H9 (cell line): ENCODE results near the gene BPIFB6. TPM values are rescaled to one million over a fixed set of nuclear protein-coding genes. Genes with fewer than 3 reads are reported as not detected.

Experiments
- DNase-seq: peaks from one replicate; pipeline ENCODE4 v3.0.0-alpha.2; 2017
- H2AFZ ChIP-seq: one replicate; pipeline ENCODE4 v1.6.1; 2013; ENCODE audit warnings: mild to moderate bottlenecking, low read length, control low read depth, moderate library complexity
- H2AK5ac ChIP-seq: 2 replicates; pipeline ENCODE4 v1.6.1; 2013; ENCODE audit warnings: low read length, control low read depth, mixed read lengths; ENCODE audit not compliant: insufficient read length
- H2BK120ac ChIP-seq: one replicate; pipeline ENCODE4 v1.6.1; 2013; ENCODE audit warnings: low read depth, mild to moderate bottlenecking, low read length, control low read depth, inconsistent platforms; ENCODE audit not compliant: poor library complexity, severe bottlenecking
- H2BK12ac ChIP-seq: 2 replicates; pipeline ENCODE4 v1.6.1; 2013; ENCODE audit warnings: low read length, control low read depth, mixed read lengths, low read depth; ENCODE audit not compliant: insufficient read length
- H2BK15ac ChIP-seq: 2 replicates; pipeline ENCODE4 v1.6.1; 2013; ENCODE audit warnings: low read depth, low read length, control low read depth
- H2BK20ac ChIP-seq: one replicate; pipeline ENCODE4 v1.6.1; 2013; ENCODE audit warnings: low read depth, mild to moderate bottlenecking, low read length, control low read depth, inconsistent platforms; ENCODE audit not compliant: poor library complexity, severe bottlenecking
- H2BK5ac ChIP-seq: 2 replicates; pipeline ENCODE4 v1.6.1; 2013; ENCODE audit warnings: low read length, control low read depth, mixed read lengths; ENCODE audit not compliant: insufficient read length
- H3K14ac ChIP-seq: 2 replicates; pipeline ENCODE4 v1.6.1; 2013; ENCODE audit warnings: low read length, control low read depth; ENCODE audit not compliant: insufficient read depth
- H3K18ac ChIP-seq: 2 replicates; pipeline ENCODE4 v1.6.1; 2013; ENCODE audit warnings: low read depth, mild to moderate bottlenecking, mixed read lengths, low read length, control low read depth; ENCODE audit not compliant: insufficient read length
- H3K23ac ChIP-seq: 2 replicates; pipeline ENCODE4 v1.6.1; 2013; ENCODE audit warnings: low read length, control low read depth, mixed read lengths, low read depth; ENCODE audit not compliant: insufficient read length
- H3K23me2 ChIP-seq: 2 replicates; pipeline ENCODE4 v1.6.1; 2013; ENCODE audit warnings: low read depth, mild to moderate bottlenecking, mixed read lengths, low read length, control low read depth; ENCODE audit not compliant: insufficient read length, poor library complexity, severe bottlenecking
- H3K27ac ChIP-seq: 2 replicates; pipeline ENCODE4 v1.5.1; 2013; ENCODE audit warnings: low read length, control low read depth, mixed read lengths, low read depth; ENCODE audit not compliant: insufficient read length
- H3K27me3 ChIP-seq: 2 replicates; pipeline ENCODE4 v1.6.1; 2013; ENCODE audit warnings: low read length, control low read depth, inconsistent platforms; ENCODE audit not compliant: insufficient read depth
- H3K4ac ChIP-seq: 2 replicates; pipeline ENCODE4 v1.6.1; 2013; ENCODE audit warnings: low read depth, mild to moderate bottlenecking, control low read depth, inconsistent platforms, low read length, moderate library complexity
- H3K4me1 ChIP-seq: 2 replicates; pipeline ENCODE4 v1.6.1; 2013; ENCODE audit warnings: low read length, control low read depth, inconsistent platforms; ENCODE audit not compliant: insufficient read depth
- H3K4me2 ChIP-seq: 2 replicates; pipeline ENCODE4 v1.6.1; 2013; ENCODE audit warnings: low read length, control low read depth, mixed read lengths; ENCODE audit not compliant: insufficient read length, insufficient read depth
- H3K56ac ChIP-seq: 2 replicates; pipeline ENCODE4 v1.6.1; 2013; ENCODE audit warnings: low read depth, mild to moderate bottlenecking, mixed read lengths, low read length, control low read depth; ENCODE audit not compliant: insufficient read length
- H3K79me1 ChIP-seq: 2 replicates; pipeline ENCODE4 v1.6.1; 2013; ENCODE audit warnings: low read depth, mild to moderate bottlenecking, moderate library complexity, low read length, control low read depth, inconsistent platforms; ENCODE audit not compliant: insufficient read depth, poor library complexity, severe bottlenecking
- H3K79me2 ChIP-seq: 2 replicates; pipeline ENCODE4 v1.6.1; 2013; ENCODE audit warnings: low read length, control low read depth, inconsistent platforms; ENCODE audit not compliant: insufficient read depth
- H3K9ac ChIP-seq: 2 replicates; pipeline ENCODE4 v1.6.1; 2013; ENCODE audit warnings: low read length, control low read depth, mixed read lengths; ENCODE audit not compliant: insufficient read length; ENCODE audit errors: extremely low read depth
- H3K9me3 ChIP-seq: one replicate; pipeline ENCODE4 v1.6.1; 2013; ENCODE audit warnings: low read depth, low read length, inconsistent platforms; ENCODE audit not compliant: control insufficient read depth
- H3T11ph ChIP-seq: one replicate; pipeline ENCODE4 v1.6.1; 2013; ENCODE audit warnings: mild to moderate bottlenecking, low read length, control low read depth, inconsistent platforms
- H4K20me1 ChIP-seq: one replicate; pipeline ENCODE4 v1.6.1; 2013; ENCODE audit not compliant: control insufficient read depth, insufficient read length, insufficient read depth
- H4K5ac ChIP-seq: 2 replicates; pipeline ENCODE4 v1.6.1; 2013; ENCODE audit warnings: low read depth, mild to moderate bottlenecking, mixed read lengths, low read length, control low read depth; ENCODE audit not compliant: insufficient read length
- H4K8ac ChIP-seq: replicated peaks from 2 replicates; pipeline ENCODE4 v1.6.1; 2013; ENCODE audit warnings: low read length, control low read depth, mixed read lengths, low read depth; ENCODE audit not compliant: insufficient read length
- H4K91ac ChIP-seq: 2 replicates; pipeline ENCODE4 v1.6.1; 2013; ENCODE audit warnings: low read depth, mild to moderate bottlenecking, moderate library complexity, mixed read lengths, low read length, control low read depth; ENCODE audit not compliant: insufficient read length
- H3K27ac Mint-ChIP-seq, 3 experiments: 2 replicates in 2 of 3; 3 replicates in 1 of 3; pipeline ENCODE4 v1.8.0; 2020 to 2021; ENCODE audit warnings: mixed read lengths in 3 of 3, mild to moderate bottlenecking in 1 of 3, moderate library complexity in 1 of 3
- H3K27me3 Mint-ChIP-seq: 2 replicates; pipeline ENCODE4 v1.8.0; 2021; ENCODE audit warnings: low read depth, mild to moderate bottlenecking, moderate library complexity, mixed read lengths
- H3K36me3 Mint-ChIP-seq, 3 experiments: 2 replicates in 2 of 3; 3 replicates in 1 of 3; pipeline ENCODE4 v1.8.0; 2020 to 2021; ENCODE audit warnings: low read depth in 3 of 3, mixed read lengths in 3 of 3; ENCODE audit not compliant: insufficient read depth in 1 of 3
- H3K4me1 Mint-ChIP-seq, 2 experiments: 2 replicates each; pipeline ENCODE4 v1.8.0; 2020; ENCODE audit warnings: mixed read lengths in 2 of 2
- H3K4me3 Mint-ChIP-seq, 2 experiments: 2 replicates in 1 of 2; 3 replicates in 1 of 2; pipeline ENCODE4 v1.8.0; 2020 to 2021; ENCODE audit warnings: mild to moderate bottlenecking in 2 of 2, mixed read lengths in 2 of 2, moderate library complexity in 1 of 2
- H3K9me3 Mint-ChIP-seq, 2 experiments: 2 replicates in 1 of 2; 3 replicates in 1 of 2; pipeline ENCODE4 v1.8.0; 2020; ENCODE audit warnings: mild to moderate bottlenecking in 2 of 2, mixed read lengths in 2 of 2, moderate library complexity in 1 of 2
- CTCF ChIP-seq: fragments of 200-600 bp; sonication (generic); conservative IDR thresholded peaks from 3 replicates; pipeline ENCODE4 v1.8.0; 2021; ENCODE audit warnings: antibody characterized with exemption, mild to moderate bottlenecking
- WGBS: extraction: QIAGEN DNeasy Blood & Tissue Kit; methylation state at CpG from one replicate; pipeline ENCODE4 v1.1.7; 2013; ENCODE audit warnings: missing lambda C conversion rate, low lambda C conversion rate, mixed read lengths; ENCODE audit not compliant: insufficient read length; ENCODE audit errors: extremely low coverage; 5-methylcytosine and 5-hydroxymethylcytosine counted together
- total RNA-seq: library from RNA; stranded (reverse); gene quantifications from 2 replicates; pipeline ENCODE4 v1.2.1, GENCODE V29; 2021

The BPIFB6 gene
- total RNA-seq, 1 experiment from 2014 or later: not detected

GRCh38 chr20:33084722-33085121 is 53.3 kb downstream of the BPIFB6 start:
- Histone ChIP-seq H2AK5ac (no peak overlapping the region), H2BK5ac (no peak overlapping the region), H4K5ac (no peak overlapping the region), H2BK15ac (no peak overlapping the region), H3K23me2 (no peaks in the 10 kb centered on the region), H3K79me2 (no peaks in the 10 kb centered on the region), H3K23ac (no peak overlapping the region), H2BK12ac (no peak overlapping the region), H3K79me1 (no peaks in the 10 kb centered on the region), H3K4ac (no peak overlapping the region), H3K27me3 (no peaks in the 10 kb centered on the region), H2BK120ac (no peak overlapping the region), H3K9ac (no peak overlapping the region), H2BK20ac (no peak overlapping the region), H3K4me1 (no peaks in the 10 kb centered on the region), H3K18ac (no peak overlapping the region), H4K8ac (no peak overlapping the region), H4K91ac (no peak overlapping the region), H3K9me3 (no peaks in the 10 kb centered on the region), H4K20me1 (no peaks in the 10 kb centered on the region), H3K4me2 (no peak overlapping the region), H3K56ac (no peak overlapping the region), H3K14ac (no peak overlapping the region), H3T11ph (no peak overlapping the region), H3K27ac (no peak overlapping the region), H2AFZ (no peak overlapping the region)
- H3K9me3 Mint-ChIP-seq: no peaks in the 10 kb centered on the region
- WGBS: no CpG with 5 or more reads among the region's 15 CpGs
- DNase-seq: no peak
- no peaks in the 10 kb centered on the region for H3K4me1 Mint-ChIP-seq
- H3K27me3 Mint-ChIP-seq: peaks cover 12% of the 10 kb centered on the region
- TF ChIP-seq CTCF: no peak
- no peak overlapping the region for H3K4me3 Mint-ChIP-seq
- no peak overlapping the region for H3K27ac Mint-ChIP-seq
- no peaks in the 10 kb centered on the region for H3K36me3 Mint-ChIP-seq
